Smooth muscle cell (in vitro differentiated cells): ENCODE data around the gene GP1BA. TPM values are rescaled to one million over a fixed set of nuclear protein-coding genes. Genes with fewer than 3 reads are reported as not detected.

Experiments used
- DNase-seq: peaks from one replicate; lab custom pipeline; 2025; ENCODE audit not compliant: unreplicated experiment; lab: John Stamatoyannopoulos, UW
- H2AFZ ChIP-seq: fragments of 200-600 bp; sonication (generic); 2 replicates; pipeline ENCODE4 v1.6.0; 2016; ENCODE audit warnings: antibody characterized with exemption, low read depth, mild to moderate bottlenecking
- H3F3A ChIP-seq: fragments of 200-600 bp; sonication (generic); 2 replicates; pipeline ENCODE4 v1.6.0; 2017; ENCODE audit warnings: antibody characterized with exemption, low read depth
- H3K27ac ChIP-seq: fragments of 200-600 bp; sonication (generic); 2 replicates; pipeline ENCODE4 v1.5.1; 2016; ENCODE audit warnings: low read depth, mild to moderate bottlenecking
- H3K27me3 ChIP-seq: fragments of 200-600 bp; sonication (generic); 2 replicates; pipeline ENCODE4 v1.6.1; 2016; ENCODE audit warnings: low read depth, mild to moderate bottlenecking
- H3K36me3 ChIP-seq: fragments of 200-600 bp; sonication (generic); 2 replicates; pipeline ENCODE4 v1.5.1; 2016; ENCODE audit warnings: low read depth
- H3K4me1 ChIP-seq: fragments of 200-600 bp; sonication (generic); 2 replicates; pipeline ENCODE4 v1.5.1; 2016; ENCODE audit warnings: low read depth
- H3K4me2 ChIP-seq: fragments of 200-600 bp; sonication (generic); 2 replicates; pipeline ENCODE4 v1.6.0; 2016; ENCODE audit warnings: mild to moderate bottlenecking
- H3K4me3 ChIP-seq: fragments of 200-600 bp; sonication (generic); 2 replicates; pipeline ENCODE4 v1.5.1; 2016; ENCODE audit warnings: mild to moderate bottlenecking
- H3K79me2 ChIP-seq: fragments of 200-600 bp; sonication (generic); 2 replicates; pipeline ENCODE4 v1.6.0; 2016; ENCODE audit warnings: low read depth, mild to moderate bottlenecking
- H3K9ac ChIP-seq: fragments of 200-600 bp; sonication (generic); 2 replicates; pipeline ENCODE4 v1.6.0; 2016; ENCODE audit warnings: low read depth
- H3K9me3 ChIP-seq: fragments of 200-600 bp; sonication (generic); replicated peaks from 2 replicates; pipeline ENCODE4 v1.5.1; 2016; ENCODE audit warnings: low read depth
- H4K20me1 ChIP-seq: fragments of 200-600 bp; sonication (generic); 2 replicates; pipeline ENCODE4 v1.6.0; 2016; ENCODE audit warnings: low read depth
- WGBS: methylation state at CpG from one replicate; pipeline ENCODE4 v1.1.7; 2016; ENCODE audit warnings: low lambda C conversion rate; 5-methylcytosine and 5-hydroxymethylcytosine counted together
- polyA plus RNA-seq: library from polyadenylated mRNA; unstranded; fragments of >200 nt; fragmentation: Nextera tagmentation; extraction: Ambion mirVana; gene quantifications from 2 replicates; pipeline ENCODE4 v1.2.1, GENCODE V29; 2016
- total RNA-seq: library from RNA; depleted of rRNA; stranded (reverse); fragments of >200 nt; gene quantifications from 2 replicates; pipeline ENCODE4 v1.2.3, GENCODE V29; 2014
- TF ChIP-seq, protein P1 (sequence below): fragments of 200-600 bp; sonication (generic); IDR thresholded peaks from 2 replicates; pipeline ENCODE4 v1.5.1; 2017; ENCODE audit warnings: borderline replicate concordance, mild to moderate bottlenecking, antibody characterized with exemption; ENCODE audit not compliant: insufficient read depth, poor library complexity, severe bottlenecking

Gene GP1BA
- total and polyA plus RNA-seq, 2 experiments from 2014 or later = 0.07 TPM; not detected in 1

DNA sequence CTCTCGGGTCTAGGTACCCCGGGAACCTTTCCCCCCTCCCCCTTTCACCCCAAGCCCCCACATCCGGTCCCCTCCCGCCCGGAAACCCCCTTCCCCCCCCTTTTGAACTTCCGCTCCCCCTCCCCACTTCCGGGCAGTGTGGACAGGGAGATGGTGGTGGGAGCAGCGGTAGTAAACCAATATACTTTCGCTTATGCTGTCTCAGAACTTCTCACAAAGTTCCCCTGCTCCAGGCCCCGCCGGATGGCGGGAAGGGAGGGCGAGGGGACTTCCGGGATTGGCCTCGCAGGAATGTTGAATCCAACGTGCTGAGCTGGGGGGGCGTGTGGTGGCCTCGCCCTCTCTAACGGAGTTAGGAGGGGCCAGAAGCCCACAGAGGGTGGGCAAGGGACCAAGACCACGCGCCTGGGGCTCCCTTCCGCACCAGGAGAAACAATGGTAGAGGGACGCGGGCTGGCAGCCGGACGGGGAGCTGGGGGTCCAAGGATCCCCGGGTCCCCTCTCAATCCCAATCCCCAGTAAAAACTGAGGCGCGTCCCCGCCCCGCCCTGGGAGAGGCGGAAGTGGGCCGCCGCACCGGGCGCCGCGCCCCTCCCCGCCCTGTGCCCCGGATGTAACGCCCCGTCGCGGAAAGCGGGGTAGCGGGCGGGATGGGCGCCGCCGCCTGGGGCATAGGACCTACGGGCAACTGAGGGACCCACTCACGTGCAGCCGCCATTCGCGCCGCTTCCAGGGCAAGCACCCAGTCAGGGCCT, 15.5 kb downstream of the GP1BA start:
- H3F3A ChIP-seq = peaks cover 40% of the 10 kb centered on the region
- H3K36me3 ChIP-seq = no peaks in the 10 kb centered on the region
- TF ChIP-seq, protein P1, sequence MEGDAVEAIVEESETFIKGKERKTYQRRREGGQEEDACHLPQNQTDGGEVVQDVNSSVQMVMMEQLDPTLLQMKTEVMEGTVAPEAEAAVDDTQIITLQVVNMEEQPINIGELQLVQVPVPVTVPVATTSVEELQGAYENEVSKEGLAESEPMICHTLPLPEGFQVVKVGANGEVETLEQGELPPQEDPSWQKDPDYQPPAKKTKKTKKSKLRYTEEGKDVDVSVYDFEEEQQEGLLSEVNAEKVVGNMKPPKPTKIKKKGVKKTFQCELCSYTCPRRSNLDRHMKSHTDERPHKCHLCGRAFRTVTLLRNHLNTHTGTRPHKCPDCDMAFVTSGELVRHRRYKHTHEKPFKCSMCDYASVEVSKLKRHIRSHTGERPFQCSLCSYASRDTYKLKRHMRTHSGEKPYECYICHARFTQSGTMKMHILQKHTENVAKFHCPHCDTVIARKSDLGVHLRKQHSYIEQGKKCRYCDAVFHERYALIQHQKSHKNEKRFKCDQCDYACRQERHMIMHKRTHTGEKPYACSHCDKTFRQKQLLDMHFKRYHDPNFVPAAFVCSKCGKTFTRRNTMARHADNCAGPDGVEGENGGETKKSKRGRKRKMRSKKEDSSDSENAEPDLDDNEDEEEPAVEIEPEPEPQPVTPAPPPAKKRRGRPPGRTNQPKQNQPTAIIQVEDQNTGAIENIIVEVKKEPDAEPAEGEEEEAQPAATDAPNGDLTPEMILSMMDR = no peak
- H2AFZ ChIP-seq = no peak overlapping the region
- H3K4me2 ChIP-seq = peak overlapping the region; percentile 90
- H3K79me2 ChIP-seq = peaks cover 50% of the 10 kb centered on the region
- peak; percentile 38 for DNase-seq
- peaks cover 37% of the 10 kb centered on the region for H4K20me1 ChIP-seq
- H3K9ac ChIP-seq = peak overlapping the region; percentile 94
- H3K27me3 ChIP-seq = no peaks in the 10 kb centered on the region
- 1% methylated on average over 14 of the region's 56 CpGs for WGBS
- peaks cover 29% of the 10 kb centered on the region for H3K4me1 ChIP-seq
- H3K27ac ChIP-seq = peak overlapping the region; percentile 96
- H3K4me3 ChIP-seq = peak overlapping the region; percentile 96
- no peaks in the 10 kb centered on the region for H3K9me3 ChIP-seq

DNA sequence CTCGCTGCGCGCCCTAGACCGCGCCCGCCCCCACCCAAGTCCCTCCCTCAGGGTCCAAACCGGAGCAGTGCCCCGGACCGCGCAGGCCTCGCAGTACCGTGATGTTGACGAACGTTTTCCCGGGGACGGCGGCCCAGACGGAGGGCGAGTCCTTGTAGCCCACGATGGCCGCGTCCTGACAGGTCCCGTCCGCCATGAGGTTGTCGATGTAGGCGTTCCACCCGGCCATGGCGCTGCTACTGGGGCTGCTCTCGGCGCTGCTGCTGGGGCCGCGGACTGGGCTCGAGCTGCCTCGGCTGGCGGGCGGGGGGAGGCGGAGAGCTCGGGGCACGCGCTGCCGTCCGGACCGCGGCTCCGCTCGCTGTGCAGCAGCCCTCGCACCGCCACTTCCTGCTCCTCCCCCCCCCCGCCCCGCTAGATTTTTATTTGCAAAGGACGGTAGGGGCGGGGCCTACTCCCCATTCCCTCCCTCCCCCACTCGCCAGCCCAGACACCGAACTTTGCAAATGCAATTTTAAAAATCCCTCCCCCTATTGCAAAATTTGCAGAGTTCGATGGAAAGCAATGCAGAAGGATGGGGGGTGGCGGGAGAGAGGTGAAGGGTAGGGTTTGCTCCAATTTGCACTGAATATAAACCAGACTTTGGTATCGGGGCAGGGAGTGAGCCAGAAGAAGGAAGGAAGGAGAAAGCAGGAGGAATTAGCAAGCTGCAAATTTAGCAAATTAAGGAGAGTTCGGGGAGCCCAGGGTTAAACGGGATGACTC, 16.3 kb downstream of the GP1BA start, which contains the start of gene PFN1:
TSS of gene PFN1 (minus strand) at position 365 of the 765 bp plus-strand sequence. CDS start at position 229, 136 bp downstream.
- Histone ChIP-seq H3K9me3 (no peaks in the 10 kb centered on the region), H3K9ac (peak within 1 kb of the TSS; percentile 94), H2AFZ (peak within 1 kb of the TSS; percentile 18), H3K4me1 (peaks cover 29% of the 10 kb centered on the region), H3K36me3 (no peaks in the 10 kb centered on the region), H3K27ac (peak within 1 kb of the TSS; percentile 96), H3K4me2 (peak within 1 kb of the TSS; percentile 90), H3K79me2 (peaks cover 44% of the 10 kb centered on the region), H4K20me1 (peaks cover 37% of the 10 kb centered on the region), H3K27me3 (no peaks in the 10 kb centered on the region), H3F3A (peaks cover 34% of the 10 kb centered on the region), H3K4me3 (peak within 1 kb of the TSS; percentile 96)
- under 1% methylated on average over 44 of the region's 59 CpGs for WGBS
- DNase-seq = peak; percentile 85
- TF ChIP-seq, protein P1 = no peak

DNA sequence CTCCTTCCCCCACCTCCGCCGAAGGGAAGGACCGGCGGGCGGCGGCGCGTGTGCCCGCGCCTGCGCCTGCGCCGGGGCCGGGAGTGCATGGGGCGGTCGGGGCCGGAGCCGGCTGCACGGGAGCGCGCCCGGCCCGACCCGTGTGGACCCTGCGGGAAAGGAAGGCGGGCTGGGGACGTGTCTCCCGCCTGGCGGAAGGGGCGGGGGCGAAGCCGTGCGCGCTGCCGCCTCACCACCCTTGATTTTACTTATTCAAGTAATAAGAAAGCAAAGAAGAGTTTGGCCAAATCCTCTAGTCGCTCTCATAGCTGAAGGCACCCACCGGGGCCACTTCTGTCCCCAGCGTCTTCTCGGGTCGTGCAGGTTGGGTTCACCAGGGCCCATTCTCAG, 16.8 kb downstream of the GP1BA start:
- peaks cover 29% of the 10 kb centered on the region for H3K4me1 ChIP-seq

More for the DNA sequence above, 16.8 kb downstream of the GP1BA start:
- WGBS = under 1% methylated on average over 23 of the region's 40 CpGs
- Histone ChIP-seq H3K9ac (peak overlapping the region; percentile 86), H3K4me3 (peak overlapping the region; percentile 96), H3F3A (peaks cover 30% of the 10 kb centered on the region), H3K27ac (peak overlapping the region; percentile 96), H4K20me1 (peaks cover 37% of the 10 kb centered on the region), H3K4me2 (peak overlapping the region; percentile 90), H2AFZ (peak overlapping the region; percentile 18), H3K27me3 (no peaks in the 10 kb centered on the region), H3K9me3 (no peaks in the 10 kb centered on the region), H3K36me3 (no peaks in the 10 kb centered on the region), H3K79me2 (peaks cover 39% of the 10 kb centered on the region)
- peak; percentile 87 for DNase-seq
- TF ChIP-seq, protein P1 = no peak
